GM10248 (cell line): ENCODE measurements around the gene DNM1.

Source experiments
- CTCF ChIA-PET: fragments of 300-600 bp; sonication (Branson Sonifier 250); formaldehyde crosslinking; extraction: SDS; loops from one replicate; lab custom pipeline; 2021; ENCODE audit warnings: antibody characterized with exemption; lab: Yijun Ruan, JAX
- POLR2A ChIA-PET: fragments of 350-650 bp; sonication (Branson Sonifier 250); formaldehyde crosslinking; extraction: SDS; loops from one replicate; lab custom pipeline; 2020; ENCODE audit warnings: antibody characterized with exemption; lab: Yijun Ruan, JAX
- DNase-seq: peaks from one replicate; pipeline ENCODE4 v3.0.0; 2012; ENCODE audit errors: extremely low spot score
- TF ChIP-seq, protein P1 (sequence below): IDR thresholded peaks from 2 replicates; pipeline ENCODE4 v1.5.1; 2012; ENCODE audit warnings: mild to moderate bottlenecking, low read depth; ENCODE audit errors: extremely low read depth, missing control alignments, control extremely low read depth

DNM1 gene

DNA sequence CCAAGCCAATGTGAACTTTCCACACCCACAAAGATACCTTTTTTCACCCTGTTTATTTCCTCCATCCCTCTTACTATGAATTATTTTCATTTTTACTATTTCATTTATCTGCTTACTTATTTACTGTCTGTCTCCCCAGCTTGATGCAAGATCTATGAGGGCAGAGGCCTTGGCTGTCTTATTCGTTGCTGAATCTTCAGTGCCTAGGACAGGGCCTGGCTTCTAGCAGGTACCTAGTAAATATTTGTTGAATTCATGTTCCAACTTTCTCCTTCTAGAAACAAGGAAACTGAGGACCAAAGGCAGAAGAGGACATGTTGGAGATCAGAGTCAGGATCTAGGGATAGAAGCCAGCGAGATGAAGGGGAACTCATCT lies 543 bp upstream of the DNM1 start:
- CTCF ChIA-PET = interaction anchor here (3.1 to 4.4 kb wide), 2 partner anchors 10 to 12 kb away, joined by 15 to 23 read pairs; partner anchors contain the start of gene CIZ1

DNA sequence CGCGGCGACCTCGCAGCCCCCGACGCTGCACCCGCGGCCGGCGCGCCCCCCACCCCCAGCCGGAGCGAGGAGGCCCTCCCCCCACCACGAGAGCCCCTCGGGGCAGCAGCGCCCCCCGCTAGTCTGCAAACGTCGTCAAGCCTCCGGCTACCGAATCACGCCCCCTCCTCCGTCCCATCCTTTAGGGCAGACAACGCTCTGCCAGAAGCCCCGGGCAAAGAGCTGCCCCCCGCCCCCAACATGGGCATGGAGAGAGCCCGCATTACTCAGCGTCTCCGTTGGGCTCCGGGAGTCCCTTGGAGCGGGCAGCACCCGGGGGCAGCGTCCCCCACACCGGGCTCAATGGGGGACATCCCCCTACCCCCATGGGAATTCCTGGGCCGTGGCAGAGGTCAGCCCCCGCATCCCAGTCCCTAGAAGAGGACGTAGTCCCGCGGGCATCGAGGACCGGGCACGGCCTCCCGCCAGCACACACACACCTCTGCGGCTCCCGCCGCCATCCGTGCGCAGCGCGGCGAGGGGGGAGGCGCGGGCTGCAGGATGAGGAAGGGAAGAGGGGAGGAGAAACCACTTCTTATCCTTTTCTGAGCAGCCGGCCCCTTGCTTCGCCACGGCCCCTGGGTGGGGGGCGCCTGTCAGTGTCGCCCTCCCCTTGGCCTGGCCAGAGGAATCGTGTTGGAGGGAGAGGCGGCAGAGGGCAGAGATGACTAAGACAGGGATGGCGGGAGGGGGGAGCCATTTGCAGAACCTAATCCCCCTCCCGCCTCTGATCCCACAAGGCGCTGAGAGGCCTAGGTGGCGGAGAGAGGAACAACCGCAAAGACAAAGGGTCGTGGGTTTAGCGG lies 750 bp downstream of the DNM1 start:
- TF ChIP-seq, protein P1, sequence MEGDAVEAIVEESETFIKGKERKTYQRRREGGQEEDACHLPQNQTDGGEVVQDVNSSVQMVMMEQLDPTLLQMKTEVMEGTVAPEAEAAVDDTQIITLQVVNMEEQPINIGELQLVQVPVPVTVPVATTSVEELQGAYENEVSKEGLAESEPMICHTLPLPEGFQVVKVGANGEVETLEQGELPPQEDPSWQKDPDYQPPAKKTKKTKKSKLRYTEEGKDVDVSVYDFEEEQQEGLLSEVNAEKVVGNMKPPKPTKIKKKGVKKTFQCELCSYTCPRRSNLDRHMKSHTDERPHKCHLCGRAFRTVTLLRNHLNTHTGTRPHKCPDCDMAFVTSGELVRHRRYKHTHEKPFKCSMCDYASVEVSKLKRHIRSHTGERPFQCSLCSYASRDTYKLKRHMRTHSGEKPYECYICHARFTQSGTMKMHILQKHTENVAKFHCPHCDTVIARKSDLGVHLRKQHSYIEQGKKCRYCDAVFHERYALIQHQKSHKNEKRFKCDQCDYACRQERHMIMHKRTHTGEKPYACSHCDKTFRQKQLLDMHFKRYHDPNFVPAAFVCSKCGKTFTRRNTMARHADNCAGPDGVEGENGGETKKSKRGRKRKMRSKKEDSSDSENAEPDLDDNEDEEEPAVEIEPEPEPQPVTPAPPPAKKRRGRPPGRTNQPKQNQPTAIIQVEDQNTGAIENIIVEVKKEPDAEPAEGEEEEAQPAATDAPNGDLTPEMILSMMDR = no peak
- DNase-seq = no peak
- ChIA-PET POLR2A (no interaction called here), CTCF (interaction anchor here (0.7 to 1.1 kb wide), 6 partner anchors 9 to 18 kb away, joined by 3 to 7 read pairs (median 4); no protein-coding TSS in a partner anchor)

More for the DNA sequence above, 543 bp upstream of the DNM1 start:
- TF ChIP-seq, protein P1 = no peak
- DNase-seq = no peak
- POLR2A ChIA-PET = no interaction called here

DNA sequence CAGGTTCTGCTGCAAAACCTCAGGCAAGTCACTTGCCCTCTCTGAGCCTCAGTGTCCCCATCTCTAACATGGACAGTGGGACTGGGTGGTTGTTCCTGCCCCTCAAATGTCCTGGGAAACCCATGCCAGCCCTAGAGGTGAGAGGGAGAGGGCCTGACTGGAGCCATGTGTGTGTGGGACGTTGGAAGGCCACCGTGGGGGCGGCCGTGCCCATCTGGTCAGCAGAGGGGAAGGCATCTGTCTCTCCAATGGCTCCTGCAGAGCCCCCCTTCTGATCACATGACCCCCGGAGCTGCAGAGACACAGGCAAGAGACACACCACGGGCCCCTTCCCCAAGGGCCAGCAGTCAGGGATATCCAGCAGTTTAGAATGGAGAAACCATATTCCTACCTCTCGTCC lies 1.7 kb downstream of the DNM1 start:
- DNase-seq = no peak
- TF ChIP-seq, protein P1 = no peak
- POLR2A ChIA-PET = no interaction called here
- CTCF ChIA-PET = interaction anchor here (1.0 kb wide), 1 partner anchor 17 kb away, joined by 3 read pairs; no protein-coding TSS in a partner anchor

DNA sequence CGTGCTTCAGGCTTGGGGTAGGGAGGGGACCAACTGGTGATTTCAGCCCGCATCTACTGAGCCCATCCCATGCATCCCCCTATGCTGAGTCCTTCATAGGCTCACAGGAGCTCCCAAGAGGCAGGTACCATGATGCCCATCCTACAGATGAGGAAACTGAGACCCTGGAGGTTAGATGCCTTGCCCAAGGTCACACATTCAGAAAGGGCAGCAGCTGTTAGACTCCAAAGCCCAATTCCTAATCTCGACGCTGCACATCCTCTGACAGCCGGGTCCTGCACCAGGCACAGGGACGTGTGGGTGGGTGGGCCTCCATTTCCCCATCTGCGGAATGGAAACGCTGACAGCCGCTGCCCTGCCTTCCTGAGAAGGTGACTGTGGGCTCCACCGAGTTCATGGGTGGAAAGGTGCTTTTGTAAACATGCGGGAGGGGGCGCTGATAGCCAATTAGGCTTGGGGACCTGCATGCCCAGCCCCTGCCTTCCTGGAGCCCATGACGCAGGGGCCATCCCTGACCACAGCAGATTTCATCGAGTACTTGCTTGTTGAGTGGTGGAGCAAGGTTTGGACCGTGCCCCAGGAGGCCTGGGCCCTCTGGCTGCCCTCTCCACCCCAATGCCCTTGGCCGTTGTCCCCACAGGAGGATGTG lies 2.2 kb downstream of the DNM1 start:
- POLR2A ChIA-PET = no interaction called here
- TF ChIP-seq, protein P1 = no peak
- DNase-seq = no peak
- CTCF ChIA-PET = interaction anchor here (1.0 to 3.5 kb wide), 5 partner anchors 10 to 17 kb away, joined by 3 to 20 read pairs (median 8); partner anchors contain the start of gene CIZ1

DNA sequence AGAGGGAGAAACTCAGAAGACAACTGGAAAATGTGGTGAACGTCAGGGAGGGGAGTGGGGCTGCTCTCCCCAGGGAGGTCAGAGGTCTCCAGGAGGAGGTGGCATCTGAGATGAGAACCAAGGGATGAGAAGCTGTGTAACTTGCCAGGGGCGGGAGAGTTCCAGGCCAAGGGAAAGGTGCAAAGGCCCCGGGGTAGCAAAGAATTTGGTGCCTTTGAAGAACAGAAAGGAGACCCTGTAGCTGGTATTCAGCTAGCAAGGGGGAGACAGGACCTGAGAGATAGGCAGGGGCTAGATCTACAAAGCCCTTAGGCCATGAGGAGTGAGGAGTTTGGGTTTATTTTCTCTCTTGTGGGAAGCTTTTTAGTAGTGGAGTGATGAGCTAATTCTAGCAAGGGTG lies 3.3 kb downstream of the DNM1 start:
- TF ChIP-seq, protein P1 = no peak
- DNase-seq = no peak
- CTCF ChIA-PET = interaction anchor here (1.3 to 3.5 kb wide), 7 partner anchors 8 to 20 kb away, joined by 3 to 20 read pairs (median 5); partner anchors contain the start of gene CIZ1
- POLR2A ChIA-PET = interaction anchor here (1.2 kb wide), 1 partner anchor 12 kb away, joined by 4 read pairs; no protein-coding TSS in a partner anchor
